Neutrophil (primary cell): ENCODE results near the gene LGMN.
"Not testable (repeated sequence)": the region's sequence is repeated elsewhere in the genome, so short reads cannot be mapped to it uniquely, and the experiment has no call there.

Experiments
- H3K27ac ChIP-seq: fragments of 200-600 bp; sonication (generic); 2 replicates; pipeline ENCODE4 v1.5.1; 2016; ENCODE audit warnings: mild to moderate bottlenecking, moderate library complexity
- H3K27me3 ChIP-seq: fragments of 200-600 bp; sonication (generic); 2 replicates; pipeline ENCODE4 v1.6.0; 2016; ENCODE audit warnings: mild to moderate bottlenecking
- H3K36me3 ChIP-seq: fragments of 200-600 bp; sonication (generic); 2 replicates; pipeline ENCODE4 v1.5.1; 2017
- H3K4me1 ChIP-seq, 2 experiments: fragments of 200-600 bp in 1 of 2; sonication (generic) in 1 of 2; 1 replicate in 1 of 2; 2 replicates in 1 of 2; pipeline versions ENCODE4 v1.5.1 to v1.6.1; 2013 to 2016; ENCODE audit warnings: low read depth in 1 of 2, low read length in 1 of 2, mild to moderate bottlenecking in 1 of 2, moderate library complexity in 1 of 2; ENCODE audit not compliant: control insufficient read depth in 1 of 2, insufficient read depth in 1 of 2
- H3K4me3 ChIP-seq, 2 experiments: fragments of 200-600 bp in 1 of 2; sonication (generic) in 1 of 2; 1 replicate in 1 of 2; 2 replicates in 1 of 2; pipeline ENCODE4 v1.5.1; 2013 to 2016; ENCODE audit warnings: low read depth in 1 of 2, low read length in 1 of 2, mild to moderate bottlenecking in 1 of 2, moderate library complexity in 1 of 2
- H3K9me3 ChIP-seq: fragments of 200-600 bp; sonication (generic); 2 replicates; pipeline ENCODE4 v1.5.1; 2016
- TF ChIP-seq, protein P1 (sequence below): fragments of 200-600 bp; sonication (generic); IDR thresholded peaks from 2 replicates; pipeline ENCODE4 v1.5.1; 2016; ENCODE audit warnings: antibody characterized with exemption

The LGMN gene

DNA sequence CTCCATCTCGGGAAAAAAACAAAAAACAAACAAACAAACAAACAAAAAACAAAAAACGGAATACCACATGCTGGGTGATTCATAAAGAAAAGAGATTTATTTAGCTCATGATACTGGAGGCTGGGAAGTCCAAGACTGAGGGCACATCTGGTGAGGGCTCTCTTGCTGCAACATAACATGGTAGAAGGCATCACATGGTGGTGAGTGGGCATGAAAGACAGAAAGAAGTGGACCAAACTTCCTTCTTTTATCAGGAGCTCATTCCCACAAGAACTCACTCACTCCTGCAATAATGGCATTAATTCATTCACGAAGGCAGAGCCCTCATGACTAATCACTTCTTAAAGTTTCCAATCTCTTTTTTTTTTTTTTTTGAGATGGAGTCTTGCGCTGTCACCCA, 8.0 kb upstream of the LGMN start:
- Histone ChIP-seq H3K27me3 (peaks cover 13% of the 10 kb centered on the region), H3K9me3 (no peaks in the 10 kb centered on the region), H3K4me3 (no peak overlapping the region), H3K27ac (no peak overlapping the region), H3K36me3 (no peaks in the 10 kb centered on the region), H3K4me1 (no peaks in the 10 kb centered on the region)
- TF ChIP-seq, protein P1, sequence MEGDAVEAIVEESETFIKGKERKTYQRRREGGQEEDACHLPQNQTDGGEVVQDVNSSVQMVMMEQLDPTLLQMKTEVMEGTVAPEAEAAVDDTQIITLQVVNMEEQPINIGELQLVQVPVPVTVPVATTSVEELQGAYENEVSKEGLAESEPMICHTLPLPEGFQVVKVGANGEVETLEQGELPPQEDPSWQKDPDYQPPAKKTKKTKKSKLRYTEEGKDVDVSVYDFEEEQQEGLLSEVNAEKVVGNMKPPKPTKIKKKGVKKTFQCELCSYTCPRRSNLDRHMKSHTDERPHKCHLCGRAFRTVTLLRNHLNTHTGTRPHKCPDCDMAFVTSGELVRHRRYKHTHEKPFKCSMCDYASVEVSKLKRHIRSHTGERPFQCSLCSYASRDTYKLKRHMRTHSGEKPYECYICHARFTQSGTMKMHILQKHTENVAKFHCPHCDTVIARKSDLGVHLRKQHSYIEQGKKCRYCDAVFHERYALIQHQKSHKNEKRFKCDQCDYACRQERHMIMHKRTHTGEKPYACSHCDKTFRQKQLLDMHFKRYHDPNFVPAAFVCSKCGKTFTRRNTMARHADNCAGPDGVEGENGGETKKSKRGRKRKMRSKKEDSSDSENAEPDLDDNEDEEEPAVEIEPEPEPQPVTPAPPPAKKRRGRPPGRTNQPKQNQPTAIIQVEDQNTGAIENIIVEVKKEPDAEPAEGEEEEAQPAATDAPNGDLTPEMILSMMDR: no peak

DNA sequence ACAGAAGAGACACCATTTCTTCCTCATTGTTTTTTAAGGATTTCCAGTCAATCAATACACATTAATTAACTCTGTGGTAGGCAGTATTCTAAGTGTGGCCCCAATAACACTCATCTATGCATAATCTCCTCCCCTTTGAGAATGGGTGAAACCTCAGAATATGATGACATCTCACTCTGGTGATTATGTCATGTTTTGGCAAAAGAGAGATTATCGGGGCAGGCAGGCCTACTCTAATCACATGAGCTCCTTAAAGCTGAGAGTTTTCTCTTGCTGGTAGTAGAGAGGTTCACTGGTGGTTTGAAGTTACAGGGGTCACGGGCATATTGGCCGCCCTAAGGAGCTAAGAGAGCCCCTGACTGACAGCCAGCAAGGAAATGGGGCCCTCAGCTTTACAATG, 7.1 kb upstream of the LGMN start:
- Histone ChIP-seq H3K27me3 (peaks cover 19% of the 10 kb centered on the region), H3K4me3 (no peak overlapping the region), H3K9me3 (no peaks in the 10 kb centered on the region), H3K27ac (no peak overlapping the region), H3K36me3 (no peaks in the 10 kb centered on the region), H3K4me1 (no peaks in the 10 kb centered on the region)
- TF ChIP-seq, protein P1: no peak

DNA sequence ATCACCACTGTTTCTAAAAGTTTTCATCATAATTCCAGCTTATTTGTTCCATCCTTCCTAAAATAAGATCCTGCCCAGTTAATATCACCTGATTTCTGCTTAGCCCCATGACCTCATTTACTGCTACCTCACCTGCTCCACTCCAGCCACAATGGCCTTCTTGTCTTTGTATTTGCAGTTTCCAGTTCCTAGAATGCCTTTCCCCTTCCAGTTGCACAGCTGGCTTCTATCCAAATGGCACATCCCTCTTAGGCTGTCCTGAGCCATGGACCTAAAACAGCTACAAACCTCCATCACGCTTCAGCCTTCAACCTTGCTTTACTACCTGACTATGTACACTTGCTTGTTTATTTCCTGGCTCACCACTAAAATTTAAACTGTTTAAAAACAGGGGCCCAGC, 6.5 kb upstream of the LGMN start:
- no peak overlapping the region for H3K4me3 ChIP-seq
- no peaks in the 10 kb centered on the region for H3K36me3 ChIP-seq
- H3K4me1 ChIP-seq: no peaks in the 10 kb centered on the region
- no peak overlapping the region for H3K27ac ChIP-seq
- peaks cover 4% of the 10 kb centered on the region for H3K9me3 ChIP-seq
- TF ChIP-seq, protein P1: no peak
- peaks cover 24% of the 10 kb centered on the region for H3K27me3 ChIP-seq

DNA sequence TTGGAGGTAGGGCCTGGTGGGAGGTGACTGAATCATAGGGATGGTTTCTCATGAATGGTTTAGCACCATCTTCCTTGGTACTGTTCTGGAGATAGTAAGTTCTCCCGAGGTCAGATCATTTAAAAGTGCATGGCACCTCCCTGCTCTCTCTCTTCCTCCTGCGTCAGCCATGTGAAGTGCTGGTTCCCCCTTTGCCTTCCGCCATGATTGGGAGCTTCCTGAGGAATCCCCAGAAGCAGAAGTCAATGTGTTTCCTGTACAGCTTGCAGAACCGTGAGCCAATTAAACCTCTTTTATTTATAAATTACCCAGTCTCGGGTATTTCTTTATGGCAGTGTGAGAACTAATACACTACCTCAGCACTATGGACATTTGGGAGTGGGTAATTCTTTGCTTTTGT, 4.8 kb upstream of the LGMN start:
- no peak overlapping the region for H3K27ac ChIP-seq
- H3K36me3 ChIP-seq: no peaks in the 10 kb centered on the region
- TF ChIP-seq, protein P1: no peak
- peaks cover under 1 to 4% of the 10 kb centered on the region in 2 experiments for H3K4me1 ChIP-seq
- no peak overlapping the region for H3K4me3 ChIP-seq
- H3K27me3 ChIP-seq: peaks cover 41% of the 10 kb centered on the region
- peaks cover 10% of the 10 kb centered on the region for H3K9me3 ChIP-seq

DNA sequence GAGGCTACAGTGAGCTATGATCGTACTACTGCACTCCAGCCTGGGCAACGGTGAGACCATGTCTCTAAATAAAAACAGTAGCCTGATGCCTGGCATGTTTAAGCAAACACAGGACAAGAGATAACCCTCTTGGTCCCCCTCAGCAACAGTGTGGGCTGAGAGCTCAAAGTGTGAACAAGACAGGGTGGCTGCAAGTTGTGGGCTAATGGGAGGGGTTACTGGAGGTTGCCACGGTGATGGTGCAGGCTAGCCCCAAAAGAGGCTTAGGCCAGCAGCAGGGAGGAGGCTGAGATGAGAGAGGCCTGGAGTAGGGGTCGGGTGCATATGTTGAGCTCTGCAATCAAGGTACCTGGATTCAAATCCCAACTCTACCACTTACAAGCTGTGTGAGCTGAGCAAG, 3.4 kb upstream of the LGMN start:
- peaks cover 10% of the 10 kb centered on the region for H3K9me3 ChIP-seq
- no peak overlapping the region for H3K4me3 ChIP-seq
- no peaks in the 10 kb centered on the region for H3K36me3 ChIP-seq
- TF ChIP-seq, protein P1: no peak
- no peak overlapping the region for H3K27ac ChIP-seq
- H3K27me3 ChIP-seq: peaks cover 56% of the 10 kb centered on the region
- peaks cover 9 to 13% of the 10 kb centered on the region in 2 experiments for H3K4me1 ChIP-seq

DNA sequence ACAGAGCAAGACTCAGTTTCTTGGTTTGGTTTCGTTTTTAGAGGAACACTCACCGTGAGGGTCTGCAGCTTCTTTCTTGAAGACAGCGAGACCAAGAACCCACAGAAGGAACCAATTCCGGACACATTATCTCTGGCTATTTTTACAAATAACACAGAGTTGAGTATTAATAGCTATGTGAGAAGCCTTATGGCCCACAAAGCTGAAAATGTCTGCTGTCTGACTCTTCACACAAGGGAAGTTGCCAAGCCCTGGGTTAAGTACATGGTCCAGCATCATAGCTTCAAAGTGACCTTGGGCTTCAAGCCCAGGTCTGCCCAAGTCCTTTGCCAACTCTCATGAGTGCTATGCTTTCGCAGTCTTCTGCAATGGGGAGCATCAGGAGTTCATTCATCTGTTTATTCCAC, 2.6 kb upstream of the LGMN start:
- H3K9me3 ChIP-seq: peaks cover 10% of the 10 kb centered on the region
- peaks cover 9 to 13% of the 10 kb centered on the region in 2 experiments for H3K4me1 ChIP-seq
- TF ChIP-seq, protein P1: no peak
- peaks cover 64% of the 10 kb centered on the region for H3K27me3 ChIP-seq
- H3K4me3 ChIP-seq: no peak overlapping the region
- no peak overlapping the region for H3K27ac ChIP-seq
- H3K36me3 ChIP-seq: no peaks in the 10 kb centered on the region

DNA sequence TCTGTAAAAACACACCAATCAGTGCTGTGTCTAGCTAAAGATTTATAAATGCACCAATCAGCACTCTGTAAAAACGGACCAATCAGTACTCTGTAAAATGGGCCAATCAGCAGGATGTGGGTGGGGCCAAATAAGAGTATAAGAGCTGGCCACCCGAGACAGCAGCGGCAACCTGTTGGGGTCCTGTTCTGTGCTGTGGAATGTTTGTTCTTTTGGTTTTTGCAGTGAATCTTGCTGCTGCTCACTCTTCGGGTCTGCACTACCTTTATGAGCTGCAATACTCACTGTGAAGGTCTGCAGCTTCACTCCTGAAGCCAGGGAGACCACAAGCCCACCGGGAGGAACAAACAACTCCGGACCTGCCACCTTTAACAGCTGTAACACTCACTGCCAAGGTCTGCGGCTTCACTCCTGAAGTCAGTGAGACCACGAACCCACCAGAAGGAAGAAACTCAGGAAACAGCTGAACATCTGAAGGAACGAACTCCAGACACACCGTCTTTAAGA, 1.8 kb upstream of the LGMN start:
- H3K36me3 ChIP-seq, H3K27ac ChIP-seq, H3K4me3 ChIP-seq, H3K9me3 ChIP-seq: not testable (repeated sequence)
- Histone ChIP-seq H3K4me1 (peaks cover 9 to 13% of the 10 kb centered on the region in 2 experiments), H3K27me3 (peaks cover 71% of the 10 kb centered on the region)
